ENCODE results near the gene INCENP.

INCENP gene

DNA sequence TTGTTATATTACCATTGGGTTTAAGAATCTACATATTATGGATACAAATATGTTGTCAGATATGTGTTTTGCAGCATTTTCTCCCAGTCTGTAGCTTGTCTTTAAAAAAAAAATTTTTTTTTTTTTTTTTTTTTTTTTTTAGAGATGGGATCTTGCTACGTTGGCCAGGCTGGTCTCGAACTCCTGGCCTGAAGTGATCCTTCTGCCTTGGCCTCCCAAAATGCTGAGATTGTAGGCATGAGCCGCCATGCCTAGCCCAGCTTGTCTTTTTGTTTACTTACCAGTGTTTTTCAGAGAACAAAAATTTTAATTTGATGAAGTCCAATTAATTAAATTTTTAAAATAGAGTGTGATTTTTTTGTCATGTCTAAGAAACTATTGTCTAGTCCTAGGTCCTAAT lies 29.8 kb downstream of the INCENP start:
- CTCF ChIA-PET = interaction anchor here (0.7 kb wide), 1 partner anchor 262 kb away, joined by 3 read pairs; no protein-coding TSS in a partner anchor
- POLR2A ChIA-PET (ENCODE audit: low non-redundant PET) = no interaction called here
- TF ChIP-seq CTCF (conservative IDR thresholded peaks at IDR 0.05; ENCODE audit: low read depth) = no peak

DNA sequence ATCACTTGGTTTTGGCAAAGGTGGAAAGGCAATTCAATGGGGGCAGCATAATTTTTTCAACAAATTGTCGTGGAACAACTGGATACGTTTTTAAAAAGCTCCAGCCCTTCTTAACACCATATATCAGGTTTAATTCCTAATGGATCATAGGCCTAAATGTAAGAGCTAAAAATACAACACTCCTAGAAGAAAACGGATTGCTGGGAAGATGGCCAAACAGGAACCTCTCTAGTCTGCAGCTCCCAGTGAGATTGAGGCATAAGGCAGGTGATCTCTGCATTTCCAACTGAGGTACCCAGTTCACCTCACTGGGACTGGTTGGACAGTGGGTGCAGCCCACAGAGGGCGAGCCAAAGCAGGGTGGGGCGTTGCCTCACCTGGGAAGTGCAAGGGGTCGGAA lies 33.8 kb downstream of the INCENP start:
- POLR2A ChIA-PET (ENCODE audit: low non-redundant PET) = no interaction called here
- no peak overlapping the region for H3K27ac ChIP-seq
- CTCF ChIA-PET = interaction anchor here (0.6 to 0.9 kb wide), 2 partner anchors 19 to 224 kb away, joined by 3 to 5 read pairs; no protein-coding TSS in a partner anchor
- DNase-seq (ENCODE audit: low spot score) = no peak
- TF ChIP-seq CTCF (conservative IDR thresholded peaks at IDR 0.05; ENCODE audit: low read depth) = no peak

More for the DNA sequence above, 29.8 kb downstream of the INCENP start:
- no peak overlapping the region for H3K27ac ChIP-seq
- DNase-seq (ENCODE audit: low spot score) = no peak

GRCh38 chr11:62166371-62166770 lies 42.6 kb downstream of the INCENP start:
- H3K27ac ChIP-seq = no peak overlapping the region
- DNase-seq (ENCODE audit: low spot score) = no peak
- ChIA-PET CTCF (no interaction called here), POLR2A (ENCODE audit: low non-redundant PET) (no interaction called here)
- no peak for TF ChIP-seq CTCF (conservative IDR thresholded peaks at IDR 0.05; ENCODE audit: low read depth)

- H3K27ac ChIP-seq = no peak overlapping the region
- DNase-seq (ENCODE audit: low spot score) = no peak
- ChIA-PET POLR2A (ENCODE audit: low non-redundant PET) (no interaction called here), CTCF (no interaction called here)
- no peak for TF ChIP-seq CTCF (conservative IDR thresholded peaks at IDR 0.05; ENCODE audit: low read depth)
Measured at GRCh38 chr11:62169448-62169847, 45.6 kb downstream of the INCENP start.

DNA sequence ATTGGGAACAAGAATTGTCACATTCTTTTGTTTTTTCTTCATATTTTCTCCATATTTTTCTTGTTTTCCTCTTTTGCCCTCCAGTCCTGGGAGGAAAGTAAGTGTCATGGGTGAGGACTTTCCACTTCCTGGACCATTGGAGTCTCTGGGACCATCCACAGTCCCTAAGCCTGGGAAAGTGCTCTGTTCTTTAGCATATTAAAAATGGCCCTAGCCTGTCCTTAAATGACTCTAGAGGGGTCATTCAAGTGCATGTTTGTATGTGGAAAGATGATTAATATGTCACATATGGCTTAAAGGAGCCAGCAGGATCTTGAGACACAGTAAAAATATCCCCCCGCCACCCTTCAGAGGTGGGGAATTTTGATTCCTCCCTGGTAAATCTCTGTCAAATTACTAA lies 46.1 kb downstream of the INCENP start:
- H3K27ac ChIP-seq = no peak overlapping the region
- POLR2A ChIA-PET (ENCODE audit: low non-redundant PET) = no interaction called here

DNA sequence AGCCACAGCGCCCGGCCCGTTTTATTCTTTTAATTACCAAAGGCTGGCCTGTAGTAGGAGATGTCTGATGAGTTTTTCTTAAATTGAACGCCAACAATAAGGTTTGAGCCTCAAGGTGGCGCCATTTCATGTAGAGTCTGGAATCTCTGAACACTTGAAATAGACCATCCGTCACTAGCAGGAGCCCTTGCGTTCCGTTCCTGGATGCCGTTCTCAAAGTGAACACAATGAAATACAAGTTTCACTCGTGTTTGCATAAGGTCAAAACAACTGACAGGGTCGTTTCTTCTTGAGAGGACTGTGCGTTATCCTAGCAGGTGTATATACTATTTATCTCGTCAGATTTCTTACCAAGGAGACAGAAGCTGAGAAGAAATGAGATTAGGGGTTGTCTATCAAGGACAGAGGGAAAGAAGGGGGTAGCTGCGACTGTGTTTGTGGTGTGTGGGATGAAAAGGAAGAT lies 47.5 kb downstream of the INCENP start:
- ChIA-PET POLR2A (ENCODE audit: low non-redundant PET) (no interaction called here), CTCF (interaction anchor here (0.6 to 1.2 kb wide), 7 partner anchors 8 to 374 kb away, joined by 3 to 5 read pairs (median 3); no protein-coding TSS in a partner anchor)
- 0 out of 2 replicates have a peak, but pooled peaks have one; percentile 15 for TF ChIP-seq CTCF (conservative IDR thresholded peaks at IDR 0.05; ENCODE audit: low read depth)
- no peak overlapping the region for H3K27ac ChIP-seq
- DNase-seq (ENCODE audit: low spot score) = peak; percentile 46

More for the DNA sequence above, 46.1 kb downstream of the INCENP start:
- CTCF ChIA-PET = interaction anchor here (0.7 kb wide), 1 partner anchor 1108 kb away, joined by 4 read pairs; no protein-coding TSS in a partner anchor
- DNase-seq (ENCODE audit: low spot score) = no peak
- TF ChIP-seq CTCF (conservative IDR thresholded peaks at IDR 0.05; ENCODE audit: low read depth) = no peak

Data from RWPE1 (cell line).